Panc1 (cell line): Measurements from ENCODE around the gene RBPMS2. TPM values are rescaled to one million over a fixed set of nuclear protein-coding genes. Genes with fewer than 3 reads are reported as not detected.
A peak's percentile ranks its signal among the peaks of the same experiment; 100 is the strongest.

Experiments used
- ATAC-seq: fragments of 200-7000 bp; cut with Tn5 transposase; 2 replicates; pipeline ENCODE4 v1.9.1; 2020; ENCODE audit warnings: mild to moderate bottlenecking, moderate library complexity
- BruUV-seq: library from RNA; stranded (reverse); fragments of 400-500 nt; replicated peaks from 2 replicates; lab custom pipeline; 2021; lab: Mats Ljungman, UMichigan
- CTCF ChIA-PET: fragments of 300-600 bp; sonication (Branson Sonifier 250); formaldehyde crosslinking; loops from one replicate; lab custom pipeline; 2022; ENCODE audit warnings: antibody characterized with exemption; lab: Charles Lee
- POLR2A ChIA-PET: fragments of 300-600 bp; sonication (Branson Sonifier 250); formaldehyde crosslinking; loops from one replicate; lab custom pipeline; 2022; ENCODE audit warnings: antibody characterized with exemption; lab: Charles Lee
- DNase-seq: peaks from one replicate; pipeline ENCODE4 v3.0.0-alpha.2; 2010; ENCODE audit warnings: low read depth, low spot score
- H3K27ac ChIP-seq: 2 replicates; pipeline ENCODE4 v1.5.1; 2011; ENCODE audit warnings: mild to moderate bottlenecking, low read length, inconsistent platforms
- H3K27me3 ChIP-seq: fragments of 200-500 bp; sonication (Bioruptor generic); 2 replicates; pipeline ENCODE4 v1.6.0; 2014; ENCODE audit warnings: low read length, inconsistent platforms; ENCODE audit not compliant: control insufficient read depth, insufficient read depth
- H3K36me3 ChIP-seq: fragments of 200-500 bp; sonication (Bioruptor generic); 2 replicates; pipeline ENCODE4 v1.5.1; 2014; ENCODE audit warnings: inconsistent platforms, mild to moderate bottlenecking, low read length, moderate library complexity; ENCODE audit not compliant: control insufficient read depth, insufficient read depth
- H3K4me1 ChIP-seq: 2 replicates; pipeline ENCODE4 v1.5.1; 2011; ENCODE audit warnings: inconsistent platforms, mild to moderate bottlenecking, low read length, moderate library complexity; ENCODE audit not compliant: control insufficient read depth, insufficient read depth
- H3K4me3 ChIP-seq, 2 experiments: 2 replicates each; pipeline ENCODE4 v1.5.1; 2011 to 2012; ENCODE audit warnings: low read depth in 2 of 2, low read length in 2 of 2, mild to moderate bottlenecking in 2 of 2, inconsistent platforms in 1 of 2, moderate library complexity in 1 of 2
- H3K9me3 ChIP-seq: fragments of 200-500 bp; sonication (Bioruptor generic); 2 replicates; pipeline ENCODE4 v1.5.1; 2014; ENCODE audit warnings: low read depth, mild to moderate bottlenecking, inconsistent platforms, low read length, moderate library complexity; ENCODE audit not compliant: control insufficient read depth, insufficient read depth
- CTCF ChIP-seq: fragments of 450-650 bp; IDR thresholded peaks from 2 replicates; pipeline ENCODE4 v1.5.1; 2017; ENCODE audit warnings: mild to moderate bottlenecking
- POLR2AphosphoS5 ChIP-seq: IDR thresholded peaks from 2 replicates; pipeline ENCODE4 v1.6.1; 2012; ENCODE audit warnings: mild to moderate bottlenecking, low read depth, low read length, moderate library complexity
- REST ChIP-seq, 2 experiments: IDR thresholded peaks; 2 replicates each; pipeline ENCODE4 v1.6.1; 2011 to 2012; ENCODE audit warnings: low read depth in 2 of 2, control low read depth in 1 of 2, low read length in 1 of 2, mild to moderate bottlenecking in 1 of 2, moderate library complexity in 1 of 2; ENCODE audit not compliant: insufficient read depth in 1 of 2
- SIN3A ChIP-seq: IDR thresholded peaks from 2 replicates; pipeline ENCODE4 v1.6.1; 2012; ENCODE audit warnings: low read depth, mild to moderate bottlenecking, low read length, moderate library complexity, borderline replicate concordance; ENCODE audit not compliant: insufficient read depth
- TCF7L2 ChIP-seq: IDR thresholded peaks from 2 replicates; pipeline ENCODE4 v1.6.1; 2011; ENCODE audit warnings: mild to moderate bottlenecking, low read depth, low read length, inconsistent platforms
- in situ Hi-C: cut with HindIII; loops from 2 replicates; pipeline ENCODE4 v1.10.0; 2016; ENCODE audit warnings: low sequenced_read_pairs, low pct_unique_long_range_greater_than_20kb
- intact Hi-C: fragments of 100-400 bp; cut with micrococcal nuclease; formaldehyde crosslinking; loops from one replicate; pipeline ENCODE4 v1.10.0; 2022; ENCODE audit not compliant: unreplicated experiment
- total RNA-seq: library from RNA; stranded (reverse); gene quantifications from one replicate; pipeline ENCODE4 v1.2.1, GENCODE V29; 2021; ENCODE audit not compliant: unreplicated experiment

The RBPMS2 gene
- total RNA-seq, 1 experiment from 2014 or later: 33.7 TPM

- BruUV-seq: no TSS peak
- ATAC-seq: peak; percentile 43
- POLR2A ChIA-PET: no interaction called here
Observed at GRCh38 chr15:64703632-64703959, 71.8 kb downstream of the RBPMS2 start.

GRCh38 chr15:64702816-64703631 is 72.4 kb downstream of the RBPMS2 start:
- Histone ChIP-seq H3K4me1 (peaks cover 39% of the 10 kb centered on the region), H3K36me3 (no peaks in the 10 kb centered on the region; the same call in 1 of the 2 replicates), H3K27ac (peak overlapping the region; percentile 89), H3K4me3 (peak overlapping the region; percentile 62 to 89), H3K27me3 (no peaks in the 10 kb centered on the region), H3K9me3 (no peaks in the 10 kb centered on the region)
- ChIA-PET POLR2A (no interaction called here), CTCF (no interaction called here)
- in situ Hi-C loops: no loop called here
- intact Hi-C loops: no loop called here
- ATAC-seq (peak; percentile 98), DNase-seq (no peak)
- BruUV-seq: no TSS peak
- TF ChIP-seq CTCF (no peak), POLR2AphosphoS5 (peak; percentile 95), SIN3A (peak; percentile 71; the same call in 1 of the 2 replicates), REST (IDR thresholded peaks at IDR 0.05; ENCODE audit: insufficient read depth in 1 of 2, low read depth in 2 of 2, low read length in 1 of 2) (no peak), TCF7L2 (peak; percentile 90)

More at GRCh38 chr15:64703632-64703959, 71.8 kb downstream of the RBPMS2 start:
- TF ChIP-seq CTCF (no peak), REST (IDR thresholded peaks at IDR 0.05; ENCODE audit: insufficient read depth in 1 of 2, low read depth in 2 of 2, low read length in 1 of 2) (no peak), POLR2AphosphoS5 (no peak), SIN3A (no peak), TCF7L2 (no peak)
- no peaks in the 10 kb centered on the region for H3K9me3 ChIP-seq
- no peak for DNase-seq
- peaks cover 37% of the 10 kb centered on the region for H3K4me1 ChIP-seq
- peak overlapping the region; percentile 62 to 89 for H3K4me3 ChIP-seq
- CTCF ChIA-PET: no interaction called here
- in situ Hi-C loops: no loop called here
- no peaks in the 10 kb centered on the region; the same call in 1 of the 2 replicates for H3K36me3 ChIP-seq
- H3K27ac ChIP-seq: peak overlapping the region; percentile 89
- no peaks in the 10 kb centered on the region for H3K27me3 ChIP-seq
- intact Hi-C loops: no loop called here
